Dedifferentiated amniotic fluid mesenchymal stem cell (primary cell): ENCODE data around the gene GTF3C4.

Experiments
- DNase-seq: peaks from one replicate; pipeline ENCODE4 v3.0.0-alpha.2; 2016; ENCODE audit errors: extremely low spot score

GTF3C4 gene

GRCh38 chr9:132648283-132648682 is 22.0 kb upstream of the GTF3C4 start:
- no peak for DNase-seq

DNA sequence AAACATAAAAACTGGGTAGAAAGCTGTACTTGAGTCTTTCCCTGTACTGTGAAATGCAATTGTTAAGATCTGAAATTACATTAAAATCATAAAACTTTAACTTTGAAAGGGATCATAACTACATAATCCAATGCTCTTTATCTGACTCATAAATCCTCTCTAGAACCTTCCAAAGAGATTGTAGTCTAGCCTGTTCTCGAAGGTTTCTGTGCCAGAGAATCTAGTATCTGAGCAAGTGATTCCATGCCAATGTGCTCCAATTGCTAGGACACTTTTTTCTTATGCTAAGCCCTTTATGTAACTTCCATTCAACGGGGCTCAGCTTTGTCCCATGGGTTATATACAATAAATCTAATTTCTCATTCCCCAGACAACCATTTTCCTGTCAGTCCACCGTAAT is 21.6 kb upstream of the GTF3C4 start:
- no peak for DNase-seq

GRCh38 chr9:132651259-132651658 is 19.0 kb upstream of the GTF3C4 start:
- DNase-seq: peak; percentile 21

DNA sequence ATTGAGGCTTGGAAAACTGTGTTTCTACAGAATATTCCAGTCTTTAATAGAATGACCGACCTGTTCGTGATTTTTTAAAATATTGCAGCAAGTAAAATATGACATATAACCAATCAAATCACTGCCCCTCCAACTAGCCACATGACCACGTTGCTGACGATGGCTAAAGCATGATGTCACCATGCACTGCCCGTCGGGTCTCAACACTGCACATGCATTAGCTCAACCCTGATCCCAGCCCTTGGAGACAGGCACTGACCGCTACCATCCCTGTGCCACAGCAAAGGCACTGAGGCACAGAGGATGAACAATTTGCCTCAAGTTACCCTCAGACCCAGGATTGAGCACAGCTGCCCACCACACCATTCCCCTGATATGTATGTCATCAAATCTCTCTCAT is 14.0 kb upstream of the GTF3C4 start:
- no peak for DNase-seq

GRCh38 chr9:132662152-132662945 is 7.9 kb upstream of the GTF3C4 start:
- no peak for DNase-seq

DNA sequence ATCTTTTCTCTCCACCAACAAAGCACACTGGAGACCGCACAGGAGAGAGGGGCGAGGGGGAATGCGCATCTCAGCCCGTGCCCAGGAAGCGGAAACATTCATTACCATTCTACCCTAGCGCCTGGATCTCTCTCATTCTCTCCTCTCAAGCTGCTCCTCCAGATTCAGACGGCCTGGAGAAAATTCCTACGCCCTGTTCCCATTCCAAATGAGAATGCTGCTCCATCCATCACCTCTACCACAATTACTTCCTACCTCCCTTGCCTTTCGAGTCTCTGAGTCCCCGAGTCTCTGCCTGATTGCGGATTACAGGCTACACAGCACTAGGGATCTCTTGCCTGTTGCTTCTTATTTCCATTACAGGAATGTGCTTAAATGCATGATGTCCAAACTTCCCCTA is 7.1 kb upstream of the GTF3C4 start:
- no peak for DNase-seq

- no peak for DNase-seq
Observed at GRCh38 chr9:132663851-132664250, 6.4 kb upstream of the GTF3C4 start.

DNA sequence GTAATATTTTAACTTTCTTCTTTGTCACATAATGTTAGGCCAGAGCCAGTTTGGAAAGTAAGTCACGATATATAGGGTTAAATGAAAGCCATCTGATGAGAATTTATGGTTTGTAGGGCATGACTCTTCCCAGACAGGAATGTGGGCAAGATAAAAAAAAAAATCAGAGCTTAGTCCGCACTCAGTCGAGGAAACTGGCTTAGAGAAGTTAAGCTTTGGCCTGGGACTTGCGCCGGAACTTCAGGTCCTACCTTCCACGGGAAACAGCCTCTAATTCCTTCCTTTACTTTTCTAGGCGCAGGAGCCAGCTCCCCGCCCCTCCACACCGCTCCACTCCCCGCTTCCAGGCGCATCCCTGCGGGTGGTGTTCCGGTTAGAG is 956 bp upstream of the GTF3C4 start:
- no peak for DNase-seq

DNA sequence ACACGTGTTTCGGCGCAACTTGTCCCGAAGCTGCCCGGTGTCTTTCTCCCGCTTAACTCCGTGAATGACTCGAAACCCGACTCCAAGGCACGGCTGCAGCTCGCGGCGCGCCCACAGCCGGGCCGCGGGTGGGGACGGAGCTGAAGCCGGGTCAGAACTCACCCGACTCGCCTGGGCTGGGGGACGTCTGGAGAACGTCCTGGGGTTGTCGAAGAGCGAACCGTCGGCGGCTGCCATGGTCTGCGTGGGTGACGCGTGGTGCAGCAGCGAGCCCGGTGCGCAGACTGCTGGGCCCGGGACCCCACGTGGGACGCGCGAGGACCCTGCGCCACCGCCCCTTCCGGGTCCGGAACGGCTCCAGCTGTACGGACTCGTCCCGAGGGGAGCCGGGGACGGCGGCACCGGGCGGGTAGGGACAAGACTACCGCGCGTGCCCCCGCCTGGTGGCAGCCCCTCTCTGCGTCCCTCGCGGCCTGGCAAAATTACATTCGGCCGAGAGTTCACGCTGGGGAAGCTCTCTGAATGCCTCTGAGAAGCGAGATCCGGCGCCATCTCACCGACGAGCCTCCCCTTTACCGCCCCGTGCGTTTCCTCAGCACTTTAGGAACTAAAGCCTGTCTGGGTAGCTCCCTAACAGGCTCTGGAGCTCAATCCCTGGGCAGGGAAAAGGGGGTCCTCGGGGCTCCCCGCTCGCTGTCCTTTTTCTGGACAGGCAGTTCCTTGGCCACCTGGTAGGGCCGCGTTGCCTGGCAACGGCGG is 387 bp upstream of the GTF3C4 start, which contains the start of gene DDX31:
Gene DDX31 (minus strand): TSS at position 286 of the 759 bp plus-strand sequence. CDS start 49 bp downstream, at position 237.
- peak; percentile 68 for DNase-seq

GRCh38 chr9:132671620-132672412 is 1.6 kb downstream of the GTF3C4 start:
- DNase-seq: no peak

DNA sequence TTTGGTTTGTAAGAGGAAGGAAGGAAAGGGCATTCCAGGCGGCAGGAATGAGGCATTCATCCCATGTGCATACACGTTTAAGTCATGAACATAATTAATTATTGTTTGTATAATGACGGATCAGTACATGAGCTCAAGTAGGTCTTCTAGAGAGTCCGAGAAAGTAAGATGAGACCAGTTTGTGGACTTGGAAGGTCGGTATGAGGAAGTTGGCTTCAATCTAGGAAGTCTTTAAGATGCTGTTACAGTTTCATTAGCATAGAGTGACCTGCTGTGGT is 2.1 kb downstream of the GTF3C4 start:
- DNase-seq: no peak

DNA sequence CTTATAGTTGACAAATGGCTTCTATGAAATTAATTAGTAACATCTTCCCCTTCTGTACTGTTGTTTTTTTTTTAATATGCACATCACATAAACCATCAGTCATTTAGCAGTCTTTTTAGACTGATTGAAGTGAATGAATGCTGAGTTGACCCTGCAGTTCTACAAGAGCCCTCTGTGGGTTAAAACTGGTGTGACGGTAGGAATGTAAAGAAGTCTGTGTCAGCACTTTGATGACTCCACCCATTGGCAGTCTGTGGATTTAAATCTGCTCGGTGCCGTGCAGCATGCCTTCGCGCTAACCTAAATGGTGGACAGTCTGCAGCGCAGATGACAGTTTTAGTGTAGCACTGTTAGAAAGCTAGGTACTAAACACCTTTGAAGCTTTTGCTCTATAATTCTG is 3.1 kb downstream of the GTF3C4 start:
- peak; percentile 61 for DNase-seq

GRCh38 chr9:132674485-132674884 is 4.2 kb downstream of the GTF3C4 start:
- DNase-seq: no peak

- DNase-seq: no peak
Observed at GRCh38 chr9:132677976-132678375, 7.7 kb downstream of the GTF3C4 start.

- no peak for DNase-seq
Observed at GRCh38 chr9:132679946-132680625, 9.8 kb downstream of the GTF3C4 start.

DNA sequence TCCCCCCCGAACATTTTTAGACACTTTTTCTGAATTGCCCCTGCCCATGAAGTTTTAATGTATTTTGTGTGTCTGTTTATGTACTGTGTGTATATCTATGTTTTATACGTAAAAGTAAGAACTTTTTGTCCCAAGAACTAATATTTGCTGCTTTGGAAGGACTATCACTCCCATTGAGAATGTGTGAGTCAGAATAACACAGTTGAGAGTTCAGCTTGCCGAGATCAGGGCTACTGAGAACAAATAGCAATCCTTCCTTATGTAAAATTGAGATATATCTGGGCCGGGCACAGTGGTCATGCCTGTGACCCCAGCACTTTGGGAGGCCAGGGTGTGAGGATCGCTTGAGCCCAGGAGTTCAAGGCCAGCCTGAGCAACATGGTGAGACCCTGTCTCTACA is 11.3 kb downstream of the GTF3C4 start:
- no peak for DNase-seq

GRCh38 chr9:132683873-132684272 is 13.6 kb downstream of the GTF3C4 start:
- DNase-seq: no peak

DNA sequence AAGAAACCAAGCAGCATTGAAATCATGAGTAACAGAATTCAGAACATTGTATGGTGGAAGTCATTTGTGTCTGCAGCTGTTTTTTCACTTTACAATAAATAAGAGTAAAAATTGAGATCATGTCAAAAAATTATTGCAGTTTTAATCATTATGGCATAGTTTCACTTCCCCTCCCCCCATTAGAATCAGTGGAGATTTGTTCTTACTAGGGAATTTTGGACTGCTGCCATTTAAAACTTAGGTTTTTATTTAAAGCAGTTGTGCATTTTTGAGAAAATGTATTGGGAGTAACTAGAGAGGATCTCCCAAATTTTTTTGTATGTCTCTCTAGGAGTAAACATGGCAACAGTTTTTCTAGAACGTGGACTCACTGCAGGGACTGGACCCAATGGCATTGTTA is 20.4 kb downstream of the GTF3C4 start:
- no peak for DNase-seq

- DNase-seq: no peak
Observed at GRCh38 chr9:132694144-132694543, 23.9 kb downstream of the GTF3C4 start.

- DNase-seq: no peak
Observed at GRCh38 chr9:132697230-132697629, 27.0 kb downstream of the GTF3C4 start.

- DNase-seq: peak; percentile 26
Observed at GRCh38 chr9:132698989-132699388, 28.7 kb downstream of the GTF3C4 start.

DNA sequence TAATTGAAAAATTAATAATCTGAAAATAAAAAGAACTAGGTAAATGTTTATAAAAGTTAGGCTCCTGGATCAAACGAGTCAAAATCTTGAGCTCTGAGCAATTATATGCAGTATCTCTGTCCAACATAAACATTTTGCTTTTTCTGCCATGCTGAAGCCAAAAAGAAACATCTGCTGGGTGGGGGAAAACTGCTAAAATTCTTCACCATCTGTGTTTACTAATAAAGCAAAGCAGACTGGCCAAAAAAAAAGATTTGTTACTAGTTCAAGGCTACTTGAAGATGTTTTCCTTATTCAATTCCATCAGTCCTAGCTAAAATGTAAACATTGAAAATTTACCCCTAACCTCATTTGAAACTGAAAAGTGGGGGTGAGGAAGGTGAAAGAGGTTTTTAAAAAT is 29.7 kb downstream of the GTF3C4 start:
- DNase-seq: peak; percentile 20
